Limb (tissue), 2 donors: ENCODE measurements around the gene NFATC4.

Experiments used
- DNase-seq, 2 donors: peaks; one replicate each; pipeline ENCODE4 v3.0.0-alpha.2; 2016; ENCODE audit errors: extremely low spot score in 2 of 2

The NFATC4 gene

GRCh38 chr14:24427537-24428508 lies 59.8 kb downstream of the NFATC4 start:
- no peak for DNase-seq

DNA sequence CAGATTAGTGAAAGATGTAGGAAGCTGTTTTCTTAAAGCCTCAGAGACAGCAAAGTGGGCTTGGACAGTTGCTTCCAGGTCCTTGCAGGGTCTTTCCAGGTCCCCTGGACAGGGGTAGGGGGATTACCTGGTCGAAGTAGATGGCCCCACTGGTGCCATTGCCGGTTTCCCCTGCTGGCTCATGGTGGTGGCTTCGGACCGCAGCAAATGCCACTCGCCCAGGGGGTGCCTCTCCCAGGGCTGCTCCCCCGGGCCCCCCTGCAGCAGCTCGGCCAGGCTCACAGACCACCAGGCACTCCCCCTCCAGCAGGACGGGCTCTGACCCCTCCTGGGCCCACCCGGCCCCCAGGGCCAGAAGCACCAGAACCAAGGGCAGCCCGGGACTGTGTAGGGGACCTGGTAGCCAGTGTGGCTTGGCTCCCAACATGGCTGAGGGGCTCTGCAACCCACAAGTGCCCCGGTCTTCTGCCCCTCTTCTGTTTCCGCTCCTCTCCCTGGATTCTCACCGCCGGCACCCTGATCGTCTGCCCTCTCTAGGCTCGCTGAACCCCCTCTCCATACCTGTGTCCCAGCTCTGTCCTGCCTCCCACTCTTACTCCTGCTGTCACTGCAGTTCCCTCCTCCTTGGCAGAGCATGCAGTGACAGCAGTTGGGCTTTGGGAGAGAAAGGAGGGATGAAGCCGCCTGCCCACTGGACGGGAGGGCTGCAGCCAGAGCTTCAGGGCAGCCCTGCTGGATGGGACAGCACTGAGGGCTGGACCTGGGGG lies 60.8 kb downstream of the NFATC4 start:
- DNase-seq: no peak
